Breast epithelium (tissue), 4 donors: ENCODE results near the gene CSNK1D. TPM values are rescaled to one million over a fixed set of nuclear protein-coding genes. Genes with fewer than 3 reads are reported as not detected.
A peak's percentile ranks its signal among the peaks of the same experiment; 100 is the strongest.

ENCODE experiments used
- DNase-seq, 2 donors: peaks; one replicate each; pipeline ENCODE4 v3.0.0-alpha.2; 2019; ENCODE audit warnings: low spot score in 2 of 2
- H3K27ac ChIP-seq, 2 donors: fragments of 200-600 bp; sonication (generic) in 1 of 2; one replicate each; pipeline ENCODE4 v1.5.1; 2016 to 2019; ENCODE audit warnings: mild to moderate bottlenecking in 1 of 2
- H3K27me3 ChIP-seq, 2 donors: fragments of 200-600 bp; sonication (generic) in 1 of 2; one replicate each; pipeline versions ENCODE4 v1.5.1 to v1.6.0; 2017 to 2019; ENCODE audit warnings: control low read depth in 1 of 2, mild to moderate bottlenecking in 1 of 2
- H3K36me3 ChIP-seq: fragments of 200-600 bp; one replicate; pipeline ENCODE4 v1.5.1; 2019
- H3K4me1 ChIP-seq, 2 donors: fragments of 200-600 bp; sonication (generic); one replicate each; pipeline ENCODE4 v1.5.1; 2016 to 2019; ENCODE audit warnings: control low read depth in 1 of 2
- H3K4me3 ChIP-seq, 3 donors: fragments of 200-600 bp; sonication (generic); 1 replicate in 2 of 3; 2 replicates in 1 of 3; pipeline ENCODE4 v1.5.1; 2016 to 2019; ENCODE audit warnings: mild to moderate bottlenecking in 3 of 3, moderate library complexity in 2 of 3
- H3K9me3 ChIP-seq, 2 donors: fragments of 200-600 bp; sonication (generic) in 1 of 2; one replicate each; pipeline ENCODE4 v1.5.1; 2016 to 2019; ENCODE audit warnings: control low read depth in 1 of 2
- CTCF ChIP-seq, 3 donors: fragments of 450-650 bp; IDR thresholded peaks; one replicate each; pipeline ENCODE4 v1.5.1; 2016 to 2017; ENCODE audit warnings: antibody characterized with exemption in 3 of 3, mild to moderate bottlenecking in 3 of 3, moderate library complexity in 3 of 3
- POLR2A ChIP-seq: fragments of 450-650 bp; IDR thresholded peaks from one replicate; pipeline ENCODE4 v1.6.1; 2016; ENCODE audit warnings: antibody characterized with exemption, mild to moderate bottlenecking, moderate library complexity
- POLR2AphosphoS5 ChIP-seq, 3 donors: sonication (generic); formaldehyde crosslinking; IDR thresholded peaks; one replicate each; pipeline ENCODE4 v1.6.1; 2017; ENCODE audit warnings: antibody characterized with exemption in 3 of 3
- intact Hi-C: fragments of 100-400 bp; cut with DNase I; formaldehyde crosslinking; loops from one replicate; pipeline ENCODE4 v1.15.1; 2023; ENCODE audit warnings: low total_unique reads
- total RNA-seq, 3 donors: library from RNA; depleted of rRNA; stranded (reverse); fragments of >200 nt; gene quantifications; one replicate each; pipeline ENCODE4 v1.1.0, GENCODE V29; 2016

Gene CSNK1D
- total RNA-seq, 3 donors from 2014 or later: 50.7 to 85.9 (median 75.2) TPM

- intact Hi-C loops: no loop called here
- Histone ChIP-seq H3K27me3 (no peaks in the 10 kb centered on the region), H3K4me3 (peak overlapping the region in 1 of 3 donors; percentile 100), H3K4me1 (peaks cover 13 to 42% of the 10 kb centered on the region in 2 donors), H3K27ac (peak overlapping the region; percentile 99 to 100), H3K36me3 (no peaks in the 10 kb centered on the region), H3K9me3 (no peaks in the 10 kb centered on the region)
- TF ChIP-seq POLR2A: no peak
- TF ChIP-seq POLR2AphosphoS5 (IDR thresholded peaks at IDR 0.05): no peak
- TF ChIP-seq CTCF (IDR thresholded peaks at IDR 0.05): no peak
- DNase-seq: no peak
Measured at GRCh38 chr17:82269882-82270500, 3.5 kb downstream of the CSNK1D start.

GRCh38 chr17:82269138-82269881 lies 4.2 kb downstream of the CSNK1D start:
- Histone ChIP-seq H3K36me3 (no peaks in the 10 kb centered on the region), H3K9me3 (no peaks in the 10 kb centered on the region), H3K4me3 (peak overlapping the region in 1 of 3 donors; percentile 100), H3K27ac (peak overlapping the region; percentile 99 to 100), H3K27me3 (no peaks in the 10 kb centered on the region), H3K4me1 (peaks cover 10 to 39% of the 10 kb centered on the region in 2 donors)
- no peak for DNase-seq
- intact Hi-C loops: no loop called here
- TF ChIP-seq POLR2AphosphoS5 (IDR thresholded peaks at IDR 0.05): no peak
- no peak for TF ChIP-seq CTCF (IDR thresholded peaks at IDR 0.05)

- TF ChIP-seq CTCF (IDR thresholded peaks at IDR 0.05) (no peak), POLR2AphosphoS5 (IDR thresholded peaks at IDR 0.05) (peak; percentile 54 to 88 (median 79)), POLR2A (no peak)
- Histone ChIP-seq H3K27me3 (no peaks in the 10 kb centered on the region), H3K9me3 (no peaks in the 10 kb centered on the region), H3K4me3 (peak overlapping the region in 2 of 3 donors; percentile 21 to 47), H3K27ac (peak overlapping the region; percentile 96 to 99), H3K4me1 (peaks cover 6 to 34% of the 10 kb centered on the region in 2 donors), H3K36me3 (no peaks in the 10 kb centered on the region)
- intact Hi-C loops: no loop called here
- DNase-seq: peak; percentile 88 to 92
Measured at GRCh38 chr17:82267575-82268379, 5.7 kb downstream of the CSNK1D start.

GRCh38 chr17:82266142-82266541 lies 7.4 kb downstream of the CSNK1D start:
- DNase-seq: no peak
- Histone ChIP-seq H3K4me3 (no peak overlapping the region), H3K9me3 (no peaks in the 10 kb centered on the region), H3K27ac (peak overlapping the region; percentile 96 to 99), H3K4me1 (peaks cover 0 to 27% of the 10 kb centered on the region in 2 donors), H3K27me3 (no peaks in the 10 kb centered on the region), H3K36me3 (no peaks in the 10 kb centered on the region)
- intact Hi-C loops: no loop called here
- TF ChIP-seq POLR2AphosphoS5 (IDR thresholded peaks at IDR 0.05): no peak
- TF ChIP-seq POLR2A: no peak

- H3K4me1 ChIP-seq: peaks cover 0 to 15% of the 10 kb centered on the region in 2 donors
- no peaks in the 10 kb centered on the region for H3K27me3 ChIP-seq
- no peak overlapping the region for H3K4me3 ChIP-seq
- TF ChIP-seq POLR2A: no peak
- no peak for DNase-seq
- H3K9me3 ChIP-seq: no peaks in the 10 kb centered on the region
- intact Hi-C loops: no loop called here
- peak overlapping the region in 1 of 2 donors; percentile 29 for H3K27ac ChIP-seq
- H3K36me3 ChIP-seq: no peaks in the 10 kb centered on the region
Measured at GRCh38 chr17:82263641-82264040, 9.9 kb downstream of the CSNK1D start.
